22Rv1 (cell line): ENCODE results near the gene CACNB4.

Experiments
- CTCF ChIP-seq: fragments of 450-650 bp; IDR thresholded peaks from 2 replicates; pipeline ENCODE4 v1.5.1; 2017; ENCODE audit warnings: mild to moderate bottlenecking
- ZFX ChIP-seq: fragments of 450-650 bp; IDR thresholded peaks from 2 replicates; pipeline ENCODE4 v1.6.1; 2017; ENCODE audit warnings: antibody characterized with exemption, borderline replicate concordance

GRCh38 chr2:151916632-151917031, 182.2 kb downstream of the CACNB4 start:
- TF ChIP-seq CTCF, result no peak
- TF ChIP-seq ZFX, result no peak
